Measurements from ENCODE around the gene MAST4.

DNA sequence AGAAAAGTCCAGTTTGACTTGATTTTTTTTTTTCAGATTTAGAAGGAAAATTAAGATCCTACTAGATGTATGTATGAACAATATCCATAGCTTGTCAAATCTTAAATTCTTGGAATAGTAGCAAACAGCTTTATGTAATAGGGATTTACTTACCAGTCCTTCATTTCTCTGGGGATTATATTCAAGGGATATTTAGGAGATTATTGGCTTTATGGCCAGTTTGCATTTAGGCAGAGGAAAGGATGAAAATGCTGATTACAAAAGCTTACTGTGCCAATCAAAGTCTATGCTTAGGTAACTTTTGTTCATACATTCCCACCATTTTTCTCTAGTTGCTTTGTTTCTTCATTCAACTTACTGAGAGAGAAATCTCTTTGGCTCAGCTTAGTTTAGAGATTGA lies 47.9 kb downstream of the MAST4 start:
- TF ChIP-seq, protein P1, sequence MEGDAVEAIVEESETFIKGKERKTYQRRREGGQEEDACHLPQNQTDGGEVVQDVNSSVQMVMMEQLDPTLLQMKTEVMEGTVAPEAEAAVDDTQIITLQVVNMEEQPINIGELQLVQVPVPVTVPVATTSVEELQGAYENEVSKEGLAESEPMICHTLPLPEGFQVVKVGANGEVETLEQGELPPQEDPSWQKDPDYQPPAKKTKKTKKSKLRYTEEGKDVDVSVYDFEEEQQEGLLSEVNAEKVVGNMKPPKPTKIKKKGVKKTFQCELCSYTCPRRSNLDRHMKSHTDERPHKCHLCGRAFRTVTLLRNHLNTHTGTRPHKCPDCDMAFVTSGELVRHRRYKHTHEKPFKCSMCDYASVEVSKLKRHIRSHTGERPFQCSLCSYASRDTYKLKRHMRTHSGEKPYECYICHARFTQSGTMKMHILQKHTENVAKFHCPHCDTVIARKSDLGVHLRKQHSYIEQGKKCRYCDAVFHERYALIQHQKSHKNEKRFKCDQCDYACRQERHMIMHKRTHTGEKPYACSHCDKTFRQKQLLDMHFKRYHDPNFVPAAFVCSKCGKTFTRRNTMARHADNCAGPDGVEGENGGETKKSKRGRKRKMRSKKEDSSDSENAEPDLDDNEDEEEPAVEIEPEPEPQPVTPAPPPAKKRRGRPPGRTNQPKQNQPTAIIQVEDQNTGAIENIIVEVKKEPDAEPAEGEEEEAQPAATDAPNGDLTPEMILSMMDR (IDR thresholded peaks at IDR 0.05), result no peak
- TF ChIP-seq EP300 (IDR thresholded peaks at IDR 0.05) (no peak), POLR2A (IDR thresholded peaks at IDR 0.05) (no peak), POLR2AphosphoS5 (IDR thresholded peaks at IDR 0.05) (no peak)

Measured in gastroesophageal sphincter (tissue), 3 donors.